K562 (cell line): ENCODE results near the gene TIGD4. TPM values are rescaled to one million over a fixed set of nuclear protein-coding genes. Genes with fewer than 3 reads are reported as not detected.

Experiments
- ATAC-seq: fragments of 200-7000 bp; cut with Tn5 transposase; 3 replicates; pipeline ENCODE4 v1.9.1; 2020; ENCODE audit warnings: moderate library complexity
- BruUV-seq: library from RNA; stranded (reverse); fragments of 400-500 nt; replicated peaks from 2 replicates; lab custom pipeline; 2021; lab: Mats Ljungman, UMichigan
- CTCF ChIA-PET: fragments of 300-600 bp; formaldehyde crosslinking; extraction: SDS; loops from one replicate; lab custom pipeline; 2021; ENCODE audit warnings: low intra/inter-chr PET ratio; lab: Yijun Ruan, JAX
- POLR2A ChIA-PET: fragments of 300-600, 350-650 bp; sonication (Branson Sonifier 250); formaldehyde crosslinking; extraction: SDS; loops from one replicate; lab custom pipeline; 2021; ENCODE audit warnings: antibody characterized with exemption, inconsistent platforms; lab: Yijun Ruan, JAX
- DNase-seq, 4 experiments: peaks; one replicate each; pipeline versions ENCODE4 v3.0.0 to v3.0.0-alpha.2; 2011 to 2018; ENCODE audit warnings: low spot score in 3 of 4, mixed read lengths in 3 of 4; ENCODE audit errors: extremely low read depth in 1 of 4
- FAIRE-seq: peaks from 2 replicates; lab custom pipeline; 2011; peaks lifted over from hg19 to GRCh38; lab: Jason Lieb, UNC
- H2AFZ ChIP-seq: 2 replicates; pipeline ENCODE4 v1.6.0; 2011; ENCODE audit warnings: low read depth, low read length, control low read depth, inconsistent platforms
- H3K27ac ChIP-seq: fragments of 200-600 bp; 3 replicates; pipeline ENCODE4 v1.8.0; 2011; ENCODE audit warnings: low read depth, mild to moderate bottlenecking, control low read depth, inconsistent platforms, low read length, moderate library complexity, mixed read lengths; ENCODE audit errors: extremely low read depth
- H3K27me3 ChIP-seq, 2 experiments: fragments of 300-600 bp in 1 of 2; 2 replicates in 1 of 2; 3 replicates in 1 of 2; pipeline versions ENCODE4 v1.6.0 to v1.8.0; 2011; ENCODE audit warnings: inconsistent platforms in 2 of 2, low read length in 2 of 2, mild to moderate bottlenecking in 1 of 2, mixed read lengths in 1 of 2, moderate library complexity in 1 of 2; ENCODE audit not compliant: control insufficient read depth in 2 of 2, insufficient read depth in 2 of 2
- H3K36me3 ChIP-seq: fragments of 300-600 bp; 3 replicates; pipeline ENCODE4 v1.8.0; 2011; ENCODE audit warnings: mild to moderate bottlenecking, low read length, inconsistent platforms; ENCODE audit not compliant: control insufficient read depth, insufficient read depth
- H3K4me1 ChIP-seq, 2 experiments: fragments of 200-600 bp in 1 of 2; replicated peaks in 1 of 2; 2 replicates in 1 of 2; 3 replicates in 1 of 2; pipeline versions ENCODE4 v1.5.1 to v1.8.0; 2011; ENCODE audit warnings: inconsistent platforms in 2 of 2, low read length in 2 of 2, mild to moderate bottlenecking in 1 of 2, mixed read lengths in 1 of 2, moderate library complexity in 1 of 2; ENCODE audit not compliant: control insufficient read depth in 2 of 2, insufficient read depth in 2 of 2
- H3K4me2 ChIP-seq: 2 replicates; pipeline ENCODE4 v1.6.1; 2011; ENCODE audit warnings: low read length, control low read depth, inconsistent platforms, mixed read lengths; ENCODE audit not compliant: insufficient read depth
- H3K4me3 ChIP-seq: fragments of 200-600 bp; sonication (generic), shearing (Covaris generic); 2 replicates; pipeline ENCODE4 v1.5.1; 2016; ENCODE audit warnings: control low read depth, inconsistent platforms
- H3K79me2 ChIP-seq: fragments of 200-600 bp; 3 replicates; pipeline ENCODE4 v1.8.0; 2011; ENCODE audit warnings: low read length, inconsistent platforms; ENCODE audit not compliant: control insufficient read depth, insufficient read depth
- H3K9ac ChIP-seq, 2 experiments: 2 replicates each; pipeline versions ENCODE4 v1.6.0 to v1.6.1; 2011; ENCODE audit warnings: low read depth in 2 of 2, low read length in 2 of 2, control low read depth in 1 of 2, inconsistent platforms in 1 of 2, mild to moderate bottlenecking in 1 of 2, mixed read lengths in 1 of 2; ENCODE audit not compliant: insufficient read depth in 1 of 2
- H3K9me1 ChIP-seq: one replicate; pipeline ENCODE4 v1.6.0; 2011; ENCODE audit warnings: inconsistent platforms, mild to moderate bottlenecking, low read length, moderate library complexity; ENCODE audit not compliant: control insufficient read depth, insufficient read depth
- H3K9me3 ChIP-seq: replicated peaks from 2 replicates; pipeline ENCODE4 v1.5.1; 2011; ENCODE audit warnings: low read depth, low read length, inconsistent platforms; ENCODE audit not compliant: control insufficient read depth, insufficient read depth
- H4K20me1 ChIP-seq: replicated peaks from 2 replicates; pipeline ENCODE4 v1.6.1; 2011; ENCODE audit warnings: low read length, inconsistent platforms, mixed read lengths; ENCODE audit not compliant: control insufficient read depth, insufficient read depth
- BCOR ChIP-seq: fragments of 450-650 bp; IDR thresholded peaks from 2 replicates; pipeline ENCODE4 v1.6.1; 2016
- CBX1 ChIP-seq: sonication (generic); IDR thresholded peaks from 2 replicates; pipeline ENCODE4 v1.6.1; 2016; ENCODE audit warnings: antibody characterized with exemption, low read depth, mild to moderate bottlenecking
- ELF2 ChIP-seq: fragments of 250-450 bp; sonication (Bioruptor Pico); IDR thresholded peaks from 2 replicates; pipeline ENCODE4 v1.5.0; 2021; ENCODE audit warnings: mild to moderate bottlenecking
- FOS ChIP-seq: IDR thresholded peaks from 3 replicates; pipeline ENCODE4 v1.6.1; 2011; ENCODE audit not compliant: insufficient read length; ENCODE audit errors: extremely low read depth
- FOXP1 ChIP-seq: sonication (generic); formaldehyde crosslinking; IDR thresholded peaks from 2 replicates; pipeline ENCODE4 v1.8.0; 2022; ENCODE audit warnings: mild to moderate bottlenecking, missing genetic modification reagents
- HEY1 ChIP-seq: fragments of 250-450 bp; sonication (Bioruptor Pico); IDR thresholded peaks from 2 replicates; pipeline ENCODE4 v1.5.0; 2020; ENCODE audit warnings: mild to moderate bottlenecking, moderate library complexity, borderline replicate concordance
- KDM5B ChIP-seq: fragments of 200-600 bp; sonication (generic); IDR thresholded peaks from 2 replicates; pipeline ENCODE4 v1.6.1; 2012; ENCODE audit warnings: low read depth, mild to moderate bottlenecking, moderate library complexity, low read length, control low read depth, inconsistent platforms; ENCODE audit not compliant: insufficient replicate concordance
- ZBTB7A ChIP-seq: IDR thresholded peaks from 2 replicates; pipeline ENCODE4 v1.6.1; 2011; ENCODE audit warnings: low read depth, mild to moderate bottlenecking, low read length, moderate library complexity, borderline replicate concordance; ENCODE audit not compliant: control insufficient read depth
- ZKSCAN1 ChIP-seq: fragments of 150-350 bp; IDR thresholded peaks from 2 replicates; pipeline ENCODE4 v1.6.1; 2016; ENCODE audit warnings: low read depth, low read length
- WGBS: fragments of 100-300 bp; shearing (Covaris generic); methylation state at CpG from one replicate; pipeline ENCODE4 v1.1.6; 2016; ENCODE audit warnings: low coverage, mixed read lengths; ENCODE audit not compliant: insufficient coverage; ENCODE audit errors: missing lambda C conversion rate; 5-methylcytosine and 5-hydroxymethylcytosine counted together
- in situ Hi-C: fragments of 300-500 bp; cut with MboI; formaldehyde crosslinking; loops from 4 replicates; pipeline ENCODE4 v1.15.0; 2018; ENCODE audit warnings: inconsistent platforms, mixed read lengths
- intact Hi-C: fragments of 100-400 bp; cut with micrococcal nuclease; formaldehyde crosslinking; loops from 2 replicates; pipeline ENCODE4 v1.14.2; 2022
- polyA plus RNA-seq, 8 experiments: library from polyadenylated mRNA; depleted of rRNA in 4 of 8; stranded (reverse) in 5 of 8; unstranded in 3 of 8; fragments of >200 nt; fragmentation: Nextera tagmentation in 2 of 8; fragmentation: Illumina TruSeq in 1 of 8; extraction: Ambion mirVana in 2 of 8; extraction: Trizol in 1 of 8; gene quantifications; 2 replicates each; pipeline versions ENCODE4 v1.2.1 to v1.2.3, GENCODE V29; 2011 to 2014; ENCODE audit warnings: inconsistent platforms in 1 of 8, missing spikeins in 1 of 8
- total RNA-seq, 7 experiments: library from RNA; depleted of rRNA in 6 of 7; stranded (reverse); fragments of >200 nt in 6 of 7; fragmentation: Illumina TruSeq in 2 of 7; extraction: Trizol in 2 of 7; gene quantifications; 2 replicates each; pipeline versions ENCODE4 v1.2.1 to v1.2.3, GENCODE V29; 2011 to 2021; ENCODE audit warnings: low replicate concordance in 1 of 7
- TF ChIP-seq, protein P1 (sequence below): IDR thresholded peaks from 3 replicates; pipeline ENCODE4 v1.6.1; 2011; ENCODE audit warnings: borderline replicate concordance, mild to moderate bottlenecking; ENCODE audit not compliant: insufficient read length, insufficient read depth
- TF ChIP-seq, protein P2 (sequence below): fragments of 250-450 bp; sonication (Bioruptor Pico); IDR thresholded peaks from 2 replicates; pipeline ENCODE4 v1.5.0; 2020; ENCODE audit warnings: mild to moderate bottlenecking
- TF ChIP-seq, protein P3 (sequence below): IDR thresholded peaks from 2 replicates; pipeline ENCODE4 v1.6.1; 2016; ENCODE audit warnings: missing genetic modification characterization, missing compliant biosample characterization

Gene TIGD4
- total and polyA plus RNA-seq, 9 of the 15 experiments (the other 6 are each of a cell fraction or from before 2014, with no cell fraction given), result 0.07 to 0.28 (median 0.18) TPM

DNA sequence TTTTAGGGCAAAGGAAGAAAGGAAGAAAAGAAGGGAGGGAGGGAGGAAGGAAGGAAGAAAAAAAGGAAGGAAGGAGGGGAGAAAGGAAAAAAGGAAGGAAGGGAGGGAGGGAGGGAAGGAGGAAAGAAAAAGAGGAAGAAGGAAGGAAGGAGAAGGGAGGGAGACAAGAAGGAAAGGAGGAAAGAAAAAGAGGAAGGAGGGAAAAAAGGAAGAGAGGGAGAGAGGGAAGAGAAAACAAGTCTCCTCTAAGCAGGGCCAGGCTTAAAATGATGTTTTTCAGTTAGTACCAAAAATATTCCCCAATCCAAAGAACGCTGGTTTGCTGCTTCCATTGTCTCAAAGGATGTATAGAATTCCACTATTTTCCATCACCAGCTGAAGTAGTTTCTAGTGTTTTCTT, 2.0 kb downstream of the TIGD4 start:
- 0% methylated on average over 1 of the region's 1 CpG for WGBS

DNA sequence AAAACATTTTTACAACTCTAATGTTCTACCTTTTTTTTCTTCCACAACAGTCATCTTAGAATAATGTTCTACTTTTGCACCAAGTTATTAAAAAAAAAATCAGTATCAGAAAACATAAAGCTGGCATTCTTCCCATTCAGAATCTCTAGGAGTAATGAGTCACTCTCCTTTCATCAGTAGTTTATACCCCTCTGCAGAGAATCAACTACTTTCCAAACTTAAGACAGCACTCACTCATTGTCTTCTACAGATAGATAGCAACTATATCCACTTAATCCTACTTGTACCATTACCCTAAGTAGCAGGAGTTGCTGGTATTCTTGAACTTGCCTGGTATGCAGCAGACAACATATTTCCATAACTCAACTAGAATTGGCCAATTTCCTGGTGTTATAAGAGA, 3.2 kb downstream of the TIGD4 start:
- no TSS peak for BruUV-seq
- Histone ChIP-seq H3K4me3 (no peak overlapping the region), H3K4me2 (no peak overlapping the region), H3K27me3 (no peaks in the 10 kb centered on the region), H3K27ac (no peak overlapping the region), H3K9ac (no peak overlapping the region), H2AFZ (no peak overlapping the region), H3K9me1 (no peaks in the 10 kb centered on the region), H3K79me2 (peaks cover 16% of the 10 kb centered on the region), H3K36me3 (no peaks in the 10 kb centered on the region), H3K4me1 (peaks cover 3 to 5% of the 10 kb centered on the region in 2 experiments; a peak in 2 of 5 replicates), H3K9me3 (no peaks in the 10 kb centered on the region), H4K20me1 (no peaks in the 10 kb centered on the region; the same call in 1 of the 2 replicates)
- DNase-seq (no peak), ATAC-seq (no peak), FAIRE-seq (no peak)
- in situ Hi-C loops (no loop called here), intact Hi-C loops (no loop called here)
- POLR2A ChIA-PET, result no interaction called here
- CTCF ChIA-PET, result no interaction called here
- TF ChIP-seq KDM5B, result no peak
- no peak for TF ChIP-seq ZBTB7A
- TF ChIP-seq, protein P1, sequence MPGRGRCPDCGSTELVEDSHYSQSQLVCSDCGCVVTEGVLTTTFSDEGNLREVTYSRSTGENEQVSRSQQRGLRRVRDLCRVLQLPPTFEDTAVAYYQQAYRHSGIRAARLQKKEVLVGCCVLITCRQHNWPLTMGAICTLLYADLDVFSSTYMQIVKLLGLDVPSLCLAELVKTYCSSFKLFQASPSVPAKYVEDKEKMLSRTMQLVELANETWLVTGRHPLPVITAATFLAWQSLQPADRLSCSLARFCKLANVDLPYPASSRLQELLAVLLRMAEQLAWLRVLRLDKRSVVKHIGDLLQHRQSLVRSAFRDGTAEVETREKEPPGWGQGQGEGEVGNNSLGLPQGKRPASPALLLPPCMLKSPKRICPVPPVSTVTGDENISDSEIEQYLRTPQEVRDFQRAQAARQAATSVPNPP, result no peak
- TF ChIP-seq, protein P2, sequence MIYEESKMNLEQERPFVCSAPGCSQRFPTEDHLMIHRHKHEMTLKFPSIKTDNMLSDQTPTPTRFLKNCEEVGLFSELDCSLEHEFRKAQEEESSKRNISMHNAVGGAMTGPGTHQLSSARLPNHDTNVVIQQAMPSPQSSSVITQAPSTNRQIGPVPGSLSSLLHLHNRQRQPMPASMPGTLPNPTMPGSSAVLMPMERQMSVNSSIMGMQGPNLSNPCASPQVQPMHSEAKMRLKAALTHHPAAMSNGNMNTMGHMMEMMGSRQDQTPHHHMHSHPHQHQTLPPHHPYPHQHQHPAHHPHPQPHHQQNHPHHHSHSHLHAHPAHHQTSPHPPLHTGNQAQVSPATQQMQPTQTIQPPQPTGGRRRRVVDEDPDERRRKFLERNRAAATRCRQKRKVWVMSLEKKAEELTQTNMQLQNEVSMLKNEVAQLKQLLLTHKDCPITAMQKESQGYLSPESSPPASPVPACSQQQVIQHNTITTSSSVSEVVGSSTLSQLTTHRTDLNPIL (CRISPR knock-in tag), result no peak
- no peak for TF ChIP-seq FOS
- no peak for TF ChIP-seq FOXP1 (CRISPR knock-in tag)
- no peak for TF ChIP-seq ELF2
- no peak for TF ChIP-seq CBX1
- no peak for TF ChIP-seq ZKSCAN1
- no peak for TF ChIP-seq HEY1

More for the DNA sequence above, 2.0 kb downstream of the TIGD4 start:
- Histone ChIP-seq H3K4me1 (peaks cover 5 to 7% of the 10 kb centered on the region in 2 experiments; a peak in 3 of 5 replicates), H4K20me1 (no peaks in the 10 kb centered on the region; the same call in 1 of the 2 replicates), H3K9me3 (no peaks in the 10 kb centered on the region), H3K79me2 (peaks cover 27% of the 10 kb centered on the region), H2AFZ (no peak overlapping the region), H3K9ac (no peak overlapping the region), H3K9me1 (no peaks in the 10 kb centered on the region), H3K36me3 (no peaks in the 10 kb centered on the region), H3K27ac (no peak overlapping the region), H3K27me3 (no peaks in the 10 kb centered on the region), H3K4me3 (no peak overlapping the region), H3K4me2 (no peak overlapping the region)
- in situ Hi-C loops (no loop called here), intact Hi-C loops (no loop called here)
- POLR2A ChIA-PET, result no interaction called here
- no peak for FAIRE-seq
- TF ChIP-seq, protein P3, sequence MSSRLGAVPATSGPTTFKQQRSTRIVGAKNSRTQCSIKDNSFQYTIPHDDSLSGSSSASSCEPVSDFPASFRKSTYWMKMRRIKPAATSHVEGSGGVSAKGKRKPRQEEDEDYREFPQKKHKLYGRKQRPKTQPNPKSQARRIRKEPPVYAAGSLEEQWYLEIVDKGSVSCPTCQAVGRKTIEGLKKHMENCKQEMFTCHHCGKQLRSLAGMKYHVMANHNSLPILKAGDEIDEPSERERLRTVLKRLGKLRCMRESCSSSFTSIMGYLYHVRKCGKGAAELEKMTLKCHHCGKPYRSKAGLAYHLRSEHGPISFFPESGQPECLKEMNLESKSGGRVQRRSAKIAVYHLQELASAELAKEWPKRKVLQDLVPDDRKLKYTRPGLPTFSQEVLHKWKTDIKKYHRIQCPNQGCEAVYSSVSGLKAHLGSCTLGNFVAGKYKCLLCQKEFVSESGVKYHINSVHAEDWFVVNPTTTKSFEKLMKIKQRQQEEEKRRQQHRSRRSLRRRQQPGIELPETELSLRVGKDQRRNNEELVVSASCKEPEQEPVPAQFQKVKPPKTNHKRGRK, result peak; percentile 81
- TF ChIP-seq BCOR, result no peak
- CTCF ChIA-PET, result no interaction called here
- no peak for ATAC-seq
- DNase-seq, result no peak
- no TSS peak for BruUV-seq
